Hepatocyte (in vitro differentiated cells): ENCODE data around the gene PIK3R2.

Experiments
- CTCF ChIP-seq: fragments of 200-600 bp; sonication (generic); IDR thresholded peaks from 2 replicates; pipeline ENCODE4 v1.5.1; 2016; ENCODE audit warnings: antibody characterized with exemption, mild to moderate bottlenecking; ENCODE audit not compliant: poor library complexity
- EZH2 ChIP-seq: fragments of 200-600 bp; sonication (generic); IDR thresholded peaks from 2 replicates; pipeline ENCODE4 v1.6.1; 2016; ENCODE audit warnings: antibody characterized with exemption, mild to moderate bottlenecking, borderline replicate concordance
- EZH2phosphoT487 ChIP-seq: fragments of 200-600 bp; sonication (generic); IDR thresholded peaks from one replicate; pipeline ENCODE4 v1.6.1; 2018; ENCODE audit warnings: antibody characterized with exemption, mild to moderate bottlenecking, low read depth, moderate library complexity; ENCODE audit not compliant: unreplicated experiment, severe bottlenecking

GRCh38 chr19:18198374-18198773 is 45.4 kb downstream of the PIK3R2 start:
- no peak for TF ChIP-seq CTCF
- no peak for TF ChIP-seq EZH2phosphoT487
- no peak for TF ChIP-seq EZH2
